Natural killer cell (primary cell): ENCODE data around the gene TNIK. TPM values are rescaled to one million over a fixed set of nuclear protein-coding genes. Genes with fewer than 3 reads are reported as not detected.

Source experiments
- ATAC-seq, 3 donors: fragments of 150-1000 bp in 2 of 3; fragments of 200-7000 bp in 1 of 3; cut with Tn5 transposase; 1 replicate in 1 of 3; 2 replicates in 2 of 3; pipeline ENCODE4 v1.10.0; 2021; ENCODE audit warnings: mild to moderate bottlenecking in 2 of 3, moderate library complexity in 2 of 3
- DNase-seq, 2 donors: peaks; one replicate each; pipeline versions ENCODE4 v3.0.0 to v3.0.0-alpha.2; 2013 to 2021; ENCODE audit warnings: mixed read lengths in 1 of 2
- H3K27ac ChIP-seq: one replicate; pipeline ENCODE4 v1.5.1; 2013; ENCODE audit warnings: mild to moderate bottlenecking, low read length
- H3K27me3 ChIP-seq: one replicate; pipeline ENCODE4 v1.6.1; 2013; ENCODE audit warnings: low read length; ENCODE audit not compliant: control insufficient read depth, insufficient read depth
- H3K36me3 ChIP-seq: one replicate; pipeline ENCODE4 v1.6.1; 2013; ENCODE audit warnings: low read length; ENCODE audit not compliant: control insufficient read depth, insufficient read depth
- H3K4me1 ChIP-seq: one replicate; pipeline ENCODE4 v1.6.1; 2013; ENCODE audit warnings: low read length; ENCODE audit not compliant: control insufficient read depth, insufficient read depth
- H3K4me3 ChIP-seq: one replicate; pipeline ENCODE4 v1.5.1; 2013; ENCODE audit warnings: low read length
- H3K9me3 ChIP-seq: one replicate; pipeline ENCODE4 v1.6.1; 2013; ENCODE audit warnings: low read length; ENCODE audit not compliant: control insufficient read depth, insufficient read depth
- H3K27ac Mint-ChIP-seq, 2 donors: one replicate each; pipeline ENCODE4 v1.8.0; 2022; ENCODE audit warnings: mild to moderate bottlenecking in 2 of 2, mixed read lengths in 2 of 2, moderate library complexity in 1 of 2
- H3K27me3 Mint-ChIP-seq, 2 donors: one replicate each; pipeline ENCODE4 v1.8.0; 2022; ENCODE audit warnings: low read depth in 2 of 2, mixed read lengths in 2 of 2
- H3K36me3 Mint-ChIP-seq: one replicate; pipeline ENCODE4 v1.8.0; 2022; ENCODE audit warnings: mixed read lengths
- H3K4me1 Mint-ChIP-seq, 2 donors: one replicate each; pipeline ENCODE4 v1.8.0; 2022; ENCODE audit warnings: mixed read lengths in 2 of 2
- H3K4me3 Mint-ChIP-seq: one replicate; pipeline ENCODE4 v1.8.0; 2022; ENCODE audit warnings: mild to moderate bottlenecking, moderate library complexity, mixed read lengths
- H3K9me3 Mint-ChIP-seq, 2 donors: one replicate each; pipeline ENCODE4 v1.8.0; 2022; ENCODE audit warnings: mixed read lengths in 2 of 2
- CTCF ChIP-seq: fragments of 200-600 bp; IDR thresholded peaks from one replicate; pipeline ENCODE4 v1.8.0; 2022; ENCODE audit warnings: antibody characterized with exemption
- WGBS: methylation state at CpG from one replicate; pipeline ENCODE4 v1.1.7; 2013; ENCODE audit warnings: missing lambda C conversion rate; ENCODE audit not compliant: insufficient coverage; 5-methylcytosine and 5-hydroxymethylcytosine counted together
- intact Hi-C: fragments of 100-400 bp; cut with micrococcal nuclease; formaldehyde crosslinking; loops from one replicate; pipeline ENCODE4 v1.14.2; 2022
- total RNA-seq, 4 donors: library from RNA; stranded (reverse); fragments of 120-200 nt in 1 of 4; gene quantifications; one replicate each; pipeline versions ENCODE4 v1.2.3 to v1.2.4, GENCODE V29; 2013 to 2022

Gene TNIK
- total RNA-seq, 3 donors from 2014 or later (not counting 1 experiment from before 2014, with no cell fraction given): 93.7 to 122 (median 119) TPM

GRCh38 chr3:171312741-171313140 lies 147.5 kb downstream of the TNIK start:
- H3K4me1 Mint-ChIP-seq: peaks cover 76 to 85% of the 10 kb centered on the region in 2 donors
- 93% methylated on average over 8 of the region's 8 CpGs for WGBS
- H3K36me3 ChIP-seq: no peaks in the 10 kb centered on the region
- no peak overlapping the region for H3K4me3 Mint-ChIP-seq
- H3K27me3 ChIP-seq: no peaks in the 10 kb centered on the region
- no peak for ATAC-seq
- peak overlapping the region; percentile 79 to 80 for H3K27ac Mint-ChIP-seq
- H3K9me3 Mint-ChIP-seq: no peaks in the 10 kb centered on the region
- no peaks in the 10 kb centered on the region for H3K36me3 Mint-ChIP-seq
- intact Hi-C loops: no loop called here
- H3K9me3 ChIP-seq: no peaks in the 10 kb centered on the region
- TF ChIP-seq CTCF: no peak
- H3K4me1 ChIP-seq: peaks cover 8% of the 10 kb centered on the region
- no peaks in the 10 kb centered on the region for H3K27me3 Mint-ChIP-seq
- no peak overlapping the region for H3K4me3 ChIP-seq
- H3K27ac ChIP-seq: no peak overlapping the region
- DNase-seq: no peak

- Histone ChIP-seq H3K4me3 (no peak overlapping the region), H3K4me1 (peaks cover 8% of the 10 kb centered on the region), H3K27me3 (no peaks in the 10 kb centered on the region), H3K9me3 (no peaks in the 10 kb centered on the region), H3K27ac (no peak overlapping the region), H3K36me3 (no peaks in the 10 kb centered on the region)
- ATAC-seq (peak in 2 of 3 donors; percentile 40 to 48), DNase-seq (peak in 1 of 2 donors; percentile 23)
- intact Hi-C loops: no loop called here
- H3K36me3 Mint-ChIP-seq: no peaks in the 10 kb centered on the region
- WGBS: 4% methylated on average over 3 of the region's 6 CpGs
- H3K4me3 Mint-ChIP-seq: peak overlapping the region; percentile 53
- peaks cover 84 to 94% of the 10 kb centered on the region in 2 donors for H3K4me1 Mint-ChIP-seq
- peak overlapping the region; percentile 68 to 81 for H3K27ac Mint-ChIP-seq
- no peak for TF ChIP-seq CTCF
- H3K27me3 Mint-ChIP-seq: no peaks in the 10 kb centered on the region
- H3K9me3 Mint-ChIP-seq: no peaks in the 10 kb centered on the region
These were observed 148.4 kb downstream of the TNIK start for GRCh38 chr3:171311784-171312183.

DNA sequence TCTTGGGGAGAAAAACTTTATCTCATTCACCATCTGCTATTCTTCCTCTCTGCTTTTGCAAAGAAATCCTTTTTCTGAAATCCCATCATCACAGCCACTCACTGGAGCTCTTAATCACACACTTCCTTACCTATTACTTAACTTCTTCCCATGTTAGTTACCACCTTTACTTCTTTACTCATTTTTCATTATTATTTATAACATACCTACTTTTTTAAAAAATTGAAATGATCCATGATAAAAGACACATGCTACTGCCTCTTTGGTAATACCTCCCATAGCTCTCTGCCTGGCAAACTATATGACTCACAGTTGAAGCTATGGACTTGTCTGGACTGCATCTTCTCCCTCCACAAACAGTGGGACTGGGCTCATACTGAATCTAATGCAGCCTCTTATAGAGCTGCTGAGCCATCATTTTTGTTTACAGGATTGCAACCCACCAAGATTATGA lies 150.3 kb downstream of the TNIK start:
- Histone ChIP-seq H3K27ac (no peak overlapping the region), H3K36me3 (no peaks in the 10 kb centered on the region), H3K4me1 (peaks cover 8% of the 10 kb centered on the region), H3K4me3 (no peak overlapping the region), H3K27me3 (no peaks in the 10 kb centered on the region), H3K9me3 (no peaks in the 10 kb centered on the region)
- ATAC-seq (no peak), DNase-seq (no peak)
- Mint-ChIP-seq H3K27me3 (no peaks in the 10 kb centered on the region), H3K4me3 (peak overlapping the region; percentile 45), H3K36me3 (no peaks in the 10 kb centered on the region), H3K9me3 (no peaks in the 10 kb centered on the region), H3K4me1 (peaks cover 81 to 96% of the 10 kb centered on the region in 2 donors), H3K27ac (peak overlapping the region in 1 of 2 donors; percentile 68)
- intact Hi-C loops: no loop called here
- TF ChIP-seq CTCF: no peak

- intact Hi-C loops: no loop called here
These were observed 152.2 kb downstream of the TNIK start for GRCh38 chr3:171307988-171308387.

More at GRCh38 chr3:171307988-171308387, 152.2 kb downstream of the TNIK start:
- Mint-ChIP-seq H3K4me3 (peak overlapping the region; percentile 2), H3K27ac (no peak overlapping the region), H3K9me3 (peaks cover 0 to 2% of the 10 kb centered on the region in 2 donors), H3K36me3 (no peaks in the 10 kb centered on the region), H3K4me1 (peaks cover 73 to 92% of the 10 kb centered on the region in 2 donors), H3K27me3 (no peaks in the 10 kb centered on the region)
- 90% methylated on average over 1 of the region's 2 CpGs for WGBS
- no peak for DNase-seq
- Histone ChIP-seq H3K4me1 (peaks cover 8% of the 10 kb centered on the region), H3K4me3 (no peak overlapping the region), H3K9me3 (no peaks in the 10 kb centered on the region), H3K27ac (no peak overlapping the region), H3K27me3 (no peaks in the 10 kb centered on the region), H3K36me3 (no peaks in the 10 kb centered on the region)
- ATAC-seq: no peak
- TF ChIP-seq CTCF: no peak
